Measurements from ENCODE around the gene UNC5A. TPM values are rescaled to one million over a fixed set of nuclear protein-coding genes. Genes with fewer than 3 reads are reported as not detected.

The UNC5A gene
- total RNA-seq, 1 experiment from 2014 or later: 3.1 TPM

DNA sequence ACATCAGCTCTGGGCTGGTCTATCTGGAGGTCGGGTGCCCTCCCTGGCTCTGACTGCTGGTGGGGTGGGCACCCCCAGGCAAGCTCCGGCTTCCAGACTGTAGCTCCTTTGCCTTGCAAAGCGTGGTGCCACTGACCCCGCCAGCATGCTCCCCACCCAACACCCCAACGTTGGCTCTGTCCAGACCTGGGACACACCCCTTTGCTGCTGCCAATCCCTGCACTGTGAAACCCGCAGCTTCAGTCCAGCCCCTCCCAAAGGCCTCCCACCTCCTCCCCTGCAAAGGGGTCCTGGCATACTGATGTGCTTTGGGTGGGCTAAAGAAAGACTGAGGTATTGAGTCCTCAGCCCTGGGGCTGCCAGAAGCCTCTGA is 3.9 kb downstream of the UNC5A start:
- CTCF ChIA-PET: no interaction called here
- TF ChIP-seq CTCF (conservative IDR thresholded peaks at IDR 0.05) (no peak), EZH2 (IDR thresholded peaks at IDR 0.05; ENCODE audit: low read depth) (no peak)
- Histone ChIP-seq H3K9me2 (ENCODE audit: insufficient read depth) (no peaks in the 10 kb centered on the region), H4K20me1 (ENCODE audit: insufficient read depth) (no peaks in the 10 kb centered on the region; the same call in 1 of the 2 replicates), H3K27me3 (ENCODE audit: insufficient read depth, low read depth) (no peaks in the 10 kb centered on the region), H3K79me2 (ENCODE audit: low read depth) (0 out of 2 replicates have a peak, but pooled peaks cover 5% of the 10 kb centered on the region), H2AFZ (no peak overlapping the region), H3K4me2 (no peak overlapping the region), H3K27ac (no peak overlapping the region), H3K4me3 (no peak overlapping the region), H3K9me3 (ENCODE audit: insufficient read depth, low read depth) (no peaks in the 10 kb centered on the region), H3K36me3 (ENCODE audit: low read depth) (no peaks in the 10 kb centered on the region), H3K4me1 (replicated peaks; ENCODE audit: insufficient read depth) (peaks cover 20% of the 10 kb centered on the region), H3F3A (ENCODE audit: insufficient read depth, low read depth) (no peaks in the 10 kb centered on the region)
- no TSS peak for BruUV-seq (replicated peaks)
- intact Hi-C loops (cut with micrococcal nuclease; ENCODE audit: unreplicated experiment): no loop called here
- POLR2A ChIA-PET (ENCODE audit: unreplicated experiment): no interaction called here
- DNase-seq: no peak

GRCh38 chr5:176814836-176815438 is 4.6 kb downstream of the UNC5A start:
- intact Hi-C loops (cut with micrococcal nuclease; ENCODE audit: unreplicated experiment): no loop called here
- Histone ChIP-seq H3F3A (ENCODE audit: insufficient read depth, low read depth) (no peaks in the 10 kb centered on the region), H3K4me2 (no peak overlapping the region), H3K9me2 (ENCODE audit: insufficient read depth) (no peaks in the 10 kb centered on the region), H3K36me3 (ENCODE audit: low read depth) (no peaks in the 10 kb centered on the region), H3K4me1 (replicated peaks; ENCODE audit: insufficient read depth) (peaks cover 20% of the 10 kb centered on the region), H4K20me1 (ENCODE audit: insufficient read depth) (no peaks in the 10 kb centered on the region; the same call in 1 of the 2 replicates), H3K79me2 (ENCODE audit: low read depth) (0 out of 2 replicates have a peak, but pooled peaks cover 5% of the 10 kb centered on the region), H3K27ac (no peak overlapping the region), H3K27me3 (ENCODE audit: insufficient read depth, low read depth) (no peaks in the 10 kb centered on the region), H2AFZ (no peak overlapping the region), H3K4me3 (no peak overlapping the region), H3K9me3 (ENCODE audit: insufficient read depth, low read depth) (no peaks in the 10 kb centered on the region)
- no peak for DNase-seq
- TF ChIP-seq EZH2 (IDR thresholded peaks at IDR 0.05; ENCODE audit: low read depth): no peak
- no peak for TF ChIP-seq CTCF (conservative IDR thresholded peaks at IDR 0.05)
- BruUV-seq (replicated peaks): no TSS peak
- ChIA-PET CTCF (no interaction called here), POLR2A (ENCODE audit: unreplicated experiment) (no interaction called here)

- POLR2A ChIA-PET (ENCODE audit: unreplicated experiment): interaction anchor here (0.7 kb wide), 1 partner anchor 91 kb away, joined by 5 read pairs; no protein-coding TSS in a partner anchor
- Histone ChIP-seq H3K27ac (no peak overlapping the region), H3K79me2 (ENCODE audit: low read depth) (0 out of 2 replicates have a peak, but pooled peaks cover 5% of the 10 kb centered on the region), H3K4me3 (no peak overlapping the region), H3K27me3 (ENCODE audit: insufficient read depth, low read depth) (no peaks in the 10 kb centered on the region), H3K9me2 (ENCODE audit: insufficient read depth) (no peaks in the 10 kb centered on the region), H3K4me2 (no peak overlapping the region), H3K4me1 (replicated peaks; ENCODE audit: insufficient read depth) (peaks cover 31% of the 10 kb centered on the region), H3K36me3 (ENCODE audit: low read depth) (no peaks in the 10 kb centered on the region), H4K20me1 (ENCODE audit: insufficient read depth) (no peaks in the 10 kb centered on the region; the same call in 1 of the 2 replicates), H3K9me3 (ENCODE audit: insufficient read depth, low read depth) (no peaks in the 10 kb centered on the region), H2AFZ (no peak overlapping the region), H3F3A (ENCODE audit: insufficient read depth, low read depth) (peaks cover 10% of the 10 kb centered on the region)
- DNase-seq: no peak
- CTCF ChIA-PET: no interaction called here
- TF ChIP-seq CTCF (conservative IDR thresholded peaks at IDR 0.05): no peak
- TF ChIP-seq EZH2 (IDR thresholded peaks at IDR 0.05; ENCODE audit: low read depth): no peak
- no TSS peak for BruUV-seq (replicated peaks)
- intact Hi-C loops (cut with micrococcal nuclease; ENCODE audit: unreplicated experiment): no loop called here
Observed at GRCh38 chr5:176816043-176816745, 5.8 kb downstream of the UNC5A start.

Measured in PC-9 (cell line).